HepG2 (cell line): ENCODE results near the gene INTS15. TPM values are rescaled to one million over a fixed set of nuclear protein-coding genes. Genes with fewer than 3 reads are reported as not detected.

Experiments
- AKAP8 ChIP-seq: sonication (generic); formaldehyde crosslinking; IDR thresholded peaks from 2 replicates; pipeline ENCODE4 v1.5.1; 2020; ENCODE audit warnings: mild to moderate bottlenecking, missing genetic modification reagents
- EED ChIP-seq: sonication (generic); formaldehyde crosslinking; IDR thresholded peaks from 2 replicates; pipeline ENCODE4 v1.5.0; 2020; ENCODE audit warnings: mild to moderate bottlenecking, missing genetic modification reagents
- GRHL1 ChIP-seq: sonication (generic); formaldehyde crosslinking; conservative IDR thresholded peaks from 2 replicates; pipeline ENCODE4 v1.8.0; 2022; ENCODE audit warnings: missing genetic modification reagents
- IRF2 ChIP-seq: IDR thresholded peaks from 2 replicates; pipeline ENCODE4 v1.6.1; 2018; ENCODE audit warnings: missing genetic modification reagents, missing compliant biosample characterization
- IRX3 ChIP-seq: sonication (generic); formaldehyde crosslinking; IDR thresholded peaks from 2 replicates; pipeline ENCODE4 v1.8.1; 2023; ENCODE audit warnings: mild to moderate bottlenecking, low read depth, missing genetic modification reagents, borderline replicate concordance
- KDM2A ChIP-seq: sonication (generic); formaldehyde crosslinking; IDR thresholded peaks from 2 replicates; pipeline ENCODE4 v1.4.0; 2020; ENCODE audit warnings: low read depth, missing genetic modification reagents, borderline replicate concordance
- MTERF4 ChIP-seq: sonication (generic); formaldehyde crosslinking; IDR thresholded peaks from 2 replicates; pipeline ENCODE4 v1.8.0; 2023; ENCODE audit warnings: mild to moderate bottlenecking, missing genetic modification reagents
- NFYB ChIP-seq: sonication (generic); formaldehyde crosslinking; IDR thresholded peaks from 2 replicates; pipeline ENCODE4 v1.4.0; 2020; ENCODE audit warnings: missing genetic modification reagents
- PHF5A ChIP-seq: IDR thresholded peaks from one replicate; pipeline ENCODE4 v1.6.1; 2018; ENCODE audit warnings: low read depth, missing genetic modification reagents; ENCODE audit not compliant: unreplicated experiment
- POLR2A ChIP-seq, 2 experiments: IDR thresholded peaks; 2 replicates each; pipeline ENCODE4 v1.6.1; 2011; ENCODE audit warnings: low read depth in 2 of 2, low read length in 2 of 2, mild to moderate bottlenecking in 1 of 2, moderate library complexity in 1 of 2; ENCODE audit not compliant: insufficient read depth in 1 of 2
- PRMT3 ChIP-seq: sonication (generic); formaldehyde crosslinking; IDR thresholded peaks from 2 replicates; pipeline ENCODE4 v1.8.1; 2022; ENCODE audit warnings: low read depth, mild to moderate bottlenecking, moderate library complexity, missing genetic modification reagents, borderline replicate concordance
- SALL1 ChIP-seq: sonication (generic); formaldehyde crosslinking; IDR thresholded peaks from 2 replicates; pipeline ENCODE4 v1.8.0; 2022; ENCODE audit warnings: mild to moderate bottlenecking, missing genetic modification reagents
- SALL2 ChIP-seq: sonication (generic); formaldehyde crosslinking; IDR thresholded peaks from 2 replicates; pipeline ENCODE4 v1.8.1; 2023; ENCODE audit warnings: mild to moderate bottlenecking, missing genetic modification reagents, inconsistent platforms
- SOX6 ChIP-seq, 2 experiments: fragments of 450-650 bp in 1 of 2; sonication (generic) in 1 of 2; formaldehyde crosslinking in 1 of 2; IDR thresholded peaks; 2 replicates each; pipeline versions ENCODE4 v1.4.0 to v1.6.1; 2017 to 2020; ENCODE audit warnings: antibody characterized with exemption in 1 of 2, mild to moderate bottlenecking in 1 of 2, missing genetic modification reagents in 1 of 2
- SRSF9 ChIP-seq: fragments of 200-400 bp; formaldehyde crosslinking; IDR thresholded peaks from 2 replicates; pipeline ENCODE4 v1.6.1; 2018; ENCODE audit warnings: borderline replicate concordance, mild to moderate bottlenecking, low read depth, low read length; ENCODE audit not compliant: insufficient read depth, poor library complexity, severe bottlenecking
- TP53 ChIP-seq: sonication (generic); formaldehyde crosslinking; conservative IDR thresholded peaks from 2 replicates; pipeline ENCODE4 v1.4.0; 2020; ENCODE audit warnings: missing genetic modification reagents
- ZNF17 ChIP-seq: sonication (generic); formaldehyde crosslinking; IDR thresholded peaks from 2 replicates; pipeline ENCODE4 v1.5.0; 2020; ENCODE audit warnings: mild to moderate bottlenecking, missing genetic modification reagents
- ZNF24 ChIP-seq: fragments of 450-650 bp; IDR thresholded peaks from 2 replicates; pipeline ENCODE4 v1.6.1; 2017; ENCODE audit warnings: antibody characterized with exemption, mild to moderate bottlenecking
- ZNF256 ChIP-seq: sonication (generic); formaldehyde crosslinking; conservative IDR thresholded peaks from 2 replicates; pipeline ENCODE4 v1.4.0; 2020; ENCODE audit warnings: missing genetic modification reagents
- ZNF446 ChIP-seq: sonication (generic); formaldehyde crosslinking; IDR thresholded peaks from 2 replicates; pipeline ENCODE4 v1.5.0; 2020; ENCODE audit warnings: mild to moderate bottlenecking, missing genetic modification reagents
- ZNF510 ChIP-seq: sonication (generic); formaldehyde crosslinking; IDR thresholded peaks from 2 replicates; pipeline ENCODE4 v1.4.0; 2020; ENCODE audit warnings: low read depth, mild to moderate bottlenecking, missing genetic modification reagents
- ZNF7 ChIP-seq: IDR thresholded peaks from 2 replicates; pipeline ENCODE4 v1.6.1; 2016; ENCODE audit warnings: missing biosample characterization, missing genetic modification reagents
- polyA plus RNA-seq, 8 experiments: library from polyadenylated mRNA; depleted of rRNA in 3 of 8; stranded (reverse) in 7 of 8; unstranded in 1 of 8; fragments of >200 nt; fragmentation: Illumina TruSeq in 4 of 8; extraction: Trizol in 4 of 8; gene quantifications; 2 replicates each; pipeline versions ENCODE4 v1.2.1 to v1.2.3, GENCODE V29; 2011 to 2016; ENCODE audit warnings: low read depth in 4 of 8, missing spikeins in 1 of 8, mixed read lengths in 1 of 8; ENCODE audit not compliant: insufficient read depth in 1 of 8
- total RNA-seq, 5 experiments: library from RNA; depleted of rRNA; stranded (reverse); fragments of >200 nt; fragmentation: Illumina TruSeq; extraction: Trizol; gene quantifications; 2 replicates each; pipeline ENCODE4 v1.2.3, GENCODE V29; 2016; ENCODE audit warnings: low read depth in 1 of 5
- TF ChIP-seq, protein P1 (sequence below): sonication (generic); formaldehyde crosslinking; IDR thresholded peaks from 2 replicates; pipeline ENCODE4 v1.5.1; 2020; ENCODE audit warnings: mild to moderate bottlenecking, moderate library complexity, missing genetic modification reagents
- TF ChIP-seq, protein P2 (sequence below): sonication (generic); formaldehyde crosslinking; IDR thresholded peaks from 2 replicates; pipeline ENCODE4 v1.5.1; 2020; ENCODE audit warnings: missing genetic modification reagents, mild to moderate bottlenecking, borderline replicate concordance

The INTS15 gene
- total and polyA plus RNA-seq, 2 of the 13 experiments (the other 11 are each of a cell fraction or from before 2014, with no cell fraction given), result 16.3 to 25.7 TPM

- TF ChIP-seq ZNF17 (CRISPR knock-in tag) (no peak), ZNF7 (CRISPR knock-in tag) (no peak), AKAP8 (CRISPR knock-in tag) (no peak), SOX6 (IDR thresholded peaks at IDR 0.05) (no peak), SOX6 (CRISPR knock-in tag; IDR thresholded peaks at IDR 0.05) (0 out of 2 replicates have a peak, but pooled peaks have one; percentile 15), MTERF4 (peak; percentile 61; the same call in 1 of the 2 replicates), NFYB (no peak), SALL2 (CRISPR knock-in tag) (no peak), PRMT3 (CRISPR knock-in tag) (no peak), ZNF446 (0 out of 2 replicates have a peak, but pooled peaks have one; percentile 59), SRSF9 (no peak), PHF5A (CRISPR knock-in tag) (no peak), KDM2A (CRISPR knock-in tag) (peak; percentile 38; the same call in 1 of the 2 replicates), IRX3 (CRISPR knock-in tag) (no peak), POLR2A (IDR thresholded peaks at IDR 0.05; ENCODE audit: insufficient read depth in 1 of 2, low read depth in 2 of 2, low read length in 2 of 2) (peak; percentile 39 to 41; a peak in 2 of 4 replicates), ZNF256 (CRISPR knock-in tag) (no peak), EED (no peak), ZNF24 (no peak), SALL1 (CRISPR knock-in tag) (peak; percentile 20; the same call in 1 of the 2 replicates), IRF2 (CRISPR knock-in tag) (no peak), ZNF510 (CRISPR knock-in tag) (0 out of 2 replicates have a peak, but pooled peaks have one; percentile 29), GRHL1 (CRISPR knock-in tag) (no peak), TP53 (CRISPR knock-in tag) (no peak)
- TF ChIP-seq, protein P1, sequence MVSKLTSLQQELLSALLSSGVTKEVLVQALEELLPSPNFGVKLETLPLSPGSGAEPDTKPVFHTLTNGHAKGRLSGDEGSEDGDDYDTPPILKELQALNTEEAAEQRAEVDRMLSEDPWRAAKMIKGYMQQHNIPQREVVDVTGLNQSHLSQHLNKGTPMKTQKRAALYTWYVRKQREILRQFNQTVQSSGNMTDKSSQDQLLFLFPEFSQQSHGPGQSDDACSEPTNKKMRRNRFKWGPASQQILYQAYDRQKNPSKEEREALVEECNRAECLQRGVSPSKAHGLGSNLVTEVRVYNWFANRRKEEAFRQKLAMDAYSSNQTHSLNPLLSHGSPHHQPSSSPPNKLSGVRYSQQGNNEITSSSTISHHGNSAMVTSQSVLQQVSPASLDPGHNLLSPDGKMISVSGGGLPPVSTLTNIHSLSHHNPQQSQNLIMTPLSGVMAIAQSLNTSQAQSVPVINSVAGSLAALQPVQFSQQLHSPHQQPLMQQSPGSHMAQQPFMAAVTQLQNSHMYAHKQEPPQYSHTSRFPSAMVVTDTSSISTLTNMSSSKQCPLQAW (CRISPR knock-in tag), result no peak
- TF ChIP-seq, protein P2, sequence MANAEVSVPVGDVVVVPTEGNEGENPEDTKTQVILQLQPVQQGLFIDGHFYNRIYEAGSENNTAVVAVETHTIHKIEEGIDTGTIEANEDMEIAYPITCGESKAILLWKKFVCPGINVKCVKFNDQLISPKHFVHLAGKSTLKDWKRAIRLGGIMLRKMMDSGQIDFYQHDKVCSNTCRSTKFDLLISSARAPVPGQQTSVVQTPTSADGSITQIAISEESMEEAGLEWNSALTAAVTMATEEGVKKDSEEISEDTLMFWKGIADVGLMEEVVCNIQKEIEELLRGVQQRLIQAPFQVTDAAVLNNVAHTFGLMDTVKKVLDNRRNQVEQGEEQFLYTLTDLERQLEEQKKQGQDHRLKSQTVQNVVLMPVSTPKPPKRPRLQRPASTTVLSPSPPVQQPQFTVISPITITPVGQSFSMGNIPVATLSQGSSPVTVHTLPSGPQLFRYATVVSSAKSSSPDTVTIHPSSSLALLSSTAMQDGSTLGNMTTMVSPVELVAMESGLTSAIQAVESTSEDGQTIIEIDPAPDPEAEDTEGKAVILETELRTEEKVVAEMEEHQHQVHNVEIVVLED (CRISPR knock-in tag), result no peak
Observed at GRCh38 chr7:6576024-6576866, 13.6 kb upstream of the INTS15 start (continued).
